AG10803 (cell line): ENCODE results near the gene HAPLN2.

Source experiments
- DNase-seq: peaks from one replicate; pipeline ENCODE4 v3.0.0; 2010; ENCODE audit warnings: low read depth
- H3K4me3 ChIP-seq: 2 replicates; pipeline ENCODE4 v1.5.1; 2011; ENCODE audit warnings: mild to moderate bottlenecking, low read length, control low read depth
- CTCF ChIP-seq: conservative IDR thresholded peaks from 2 replicates; pipeline ENCODE4 v1.5.1; 2011; ENCODE audit warnings: mild to moderate bottlenecking, low read length, control low read depth, inconsistent platforms

HAPLN2 gene

GRCh38 chr1:156664046-156664766 lies 45.0 kb downstream of the HAPLN2 start:
- H3K4me3 ChIP-seq, result no peak overlapping the region
- DNase-seq, result peak; percentile 52
- TF ChIP-seq CTCF, result no peak

GRCh38 chr1:156664767-156665411 lies 45.7 kb downstream of the HAPLN2 start:
- TF ChIP-seq CTCF, result no peak
- no peak overlapping the region for H3K4me3 ChIP-seq

GRCh38 chr1:156665539-156665938 lies 46.3 kb downstream of the HAPLN2 start:
- TF ChIP-seq CTCF, result no peak
- no peak for DNase-seq
- H3K4me3 ChIP-seq, result no peak overlapping the region

More at GRCh38 chr1:156664767-156665411, 45.7 kb downstream of the HAPLN2 start:
- DNase-seq, result no peak

- no peak for TF ChIP-seq CTCF
- DNase-seq, result no peak
- no peak overlapping the region for H3K4me3 ChIP-seq
Measured at GRCh38 chr1:156666862-156667609, 47.8 kb downstream of the HAPLN2 start.

GRCh38 chr1:156667610-156667967 lies 48.4 kb downstream of the HAPLN2 start:
- H3K4me3 ChIP-seq, result no peak overlapping the region
- no peak for TF ChIP-seq CTCF
- DNase-seq, result no peak

- DNase-seq, result no peak
- TF ChIP-seq CTCF, result no peak
- H3K4me3 ChIP-seq, result no peak overlapping the region
Measured at GRCh38 chr1:156667968-156668709, 48.9 kb downstream of the HAPLN2 start.
